Activated T-cell treated with anti-CD3 and anti-CD28 coated beads for 24 hours (primary cell): ENCODE results near the gene IGHMBP2.

Source experiments
- DNase-seq: peaks from one replicate; pipeline ENCODE4 v3.0.0-alpha.2; 2020; ENCODE audit warnings: low read depth

The IGHMBP2 gene

GRCh38 chr11:68927280-68928135 is 23.8 kb downstream of the IGHMBP2 start:
- no peak for DNase-seq

GRCh38 chr11:68928136-68928880 is 24.6 kb downstream of the IGHMBP2 start:
- DNase-seq, result no peak

- no peak for DNase-seq
Observed at GRCh38 chr11:68929135-68929534, 25.4 kb downstream of the IGHMBP2 start.

- no peak for DNase-seq
Observed at GRCh38 chr11:68929706-68930570, 26.2 kb downstream of the IGHMBP2 start.

GRCh38 chr11:68930991-68931855 is 27.5 kb downstream of the IGHMBP2 start:
- DNase-seq, result no peak

- DNase-seq, result no peak
Observed at GRCh38 chr11:68931911-68932310, 28.2 kb downstream of the IGHMBP2 start.

GRCh38 chr11:68932358-68932757 is 28.7 kb downstream of the IGHMBP2 start:
- DNase-seq, result no peak

GRCh38 chr11:68932933-68933577 is 29.4 kb downstream of the IGHMBP2 start:
- no peak for DNase-seq

- DNase-seq, result no peak
Observed at GRCh38 chr11:68933605-68934320, 30.1 kb downstream of the IGHMBP2 start.

- no peak for DNase-seq
Observed at GRCh38 chr11:68934321-68934645, 30.6 kb downstream of the IGHMBP2 start.

GRCh38 chr11:68934666-68935065 is 31.0 kb downstream of the IGHMBP2 start:
- no peak for DNase-seq

GRCh38 chr11:68935066-68935465 is 31.4 kb downstream of the IGHMBP2 start:
- DNase-seq, result no peak

GRCh38 chr11:68935516-68936357 is 32.0 kb downstream of the IGHMBP2 start:
- DNase-seq, result no peak

GRCh38 chr11:68936358-68936636 is 32.6 kb downstream of the IGHMBP2 start:
- DNase-seq, result no peak

GRCh38 chr11:68936676-68937620 is 33.3 kb downstream of the IGHMBP2 start:
- no peak for DNase-seq

GRCh38 chr11:68938088-68938487 is 34.4 kb downstream of the IGHMBP2 start:
- no peak for DNase-seq

- no peak for DNase-seq
Observed at GRCh38 chr11:68938816-68939582, 35.3 kb downstream of the IGHMBP2 start.
